SU-DHL-6 (cell line): ENCODE measurements around the gene SAP130.
A peak's percentile ranks its signal among the peaks of the same experiment; 100 is the strongest.

ENCODE experiments used
- H2AFZ ChIP-seq: fragments of 200-600 bp; sonication (generic); 2 replicates; pipeline ENCODE4 v1.6.1; 2014; ENCODE audit warnings: low read depth, mild to moderate bottlenecking, moderate library complexity, mixed read lengths, antibody characterized with exemption, low read length; ENCODE audit not compliant: severe bottlenecking
- H3F3A ChIP-seq: fragments of 200-600 bp; shearing (Covaris generic); 2 replicates; pipeline ENCODE4 v1.6.0; 2016; ENCODE audit warnings: antibody characterized with exemption, mild to moderate bottlenecking; ENCODE audit not compliant: insufficient read depth
- H3K27ac ChIP-seq: fragments of 200-600 bp; sonication (generic); 2 replicates; pipeline ENCODE4 v1.5.1; 2016; ENCODE audit warnings: low read depth, mild to moderate bottlenecking, low read length, moderate library complexity, mixed read lengths
- H3K27me3 ChIP-seq: fragments of 200-600 bp; sonication (generic), shearing (Covaris generic); 2 replicates; pipeline ENCODE4 v1.6.0; 2014; ENCODE audit warnings: mild to moderate bottlenecking, low read length
- H3K36me3 ChIP-seq: fragments of 200-600 bp; sonication (generic); 2 replicates; pipeline ENCODE4 v1.6.1; 2014; ENCODE audit warnings: mild to moderate bottlenecking, low read length, mixed read lengths
- H3K4me2 ChIP-seq: fragments of 300-600, 200-600 bp; shearing (Covaris generic), sonication (generic); 2 replicates; pipeline ENCODE4 v1.6.0; 2014; ENCODE audit warnings: low read length, low read depth, mild to moderate bottlenecking; ENCODE audit not compliant: poor library complexity, severe bottlenecking
- H3K4me3 ChIP-seq: fragments of 200-600 bp; sonication (generic); 2 replicates; pipeline ENCODE4 v1.5.1; 2014; ENCODE audit warnings: antibody characterized with exemption, low read length, mild to moderate bottlenecking, mixed read lengths; ENCODE audit not compliant: insufficient read depth, poor library complexity, severe bottlenecking
- H3K79me2 ChIP-seq: fragments of 200-600 bp; sonication (generic); 2 replicates; pipeline ENCODE4 v1.6.1; 2014; ENCODE audit warnings: mild to moderate bottlenecking, low read length, moderate library complexity; ENCODE audit not compliant: insufficient read depth
- H3K9ac ChIP-seq: fragments of 200-600 bp; sonication (generic); 2 replicates; pipeline ENCODE4 v1.7.0; 2014; ENCODE audit warnings: mild to moderate bottlenecking, low read length
- H3K9me2 ChIP-seq: fragments of 200-600 bp; sonication (generic); replicated peaks from 2 replicates; pipeline ENCODE4 v1.6.1; 2014; ENCODE audit warnings: low read length; ENCODE audit not compliant: insufficient read depth
- H3K9me3 ChIP-seq: fragments of 200-600 bp; sonication (generic); 2 replicates; pipeline ENCODE4 v1.6.1; 2014; ENCODE audit warnings: low read length, mixed read lengths; ENCODE audit not compliant: insufficient read depth
- H4K20me1 ChIP-seq: fragments of 200-600 bp; sonication (generic); 2 replicates; pipeline ENCODE4 v1.6.1; 2014; ENCODE audit warnings: low read depth, mild to moderate bottlenecking, antibody characterized with exemption, low read length, moderate library complexity, mixed read lengths
- EZH2phosphoT487 ChIP-seq: fragments of 200-600 bp; sonication (generic), shearing (Covaris generic); conservative IDR thresholded peaks from 2 replicates; pipeline ENCODE4 v1.6.1; 2018; ENCODE audit warnings: mild to moderate bottlenecking, antibody characterized with exemption, low read length, moderate library complexity, mixed read lengths
- TF ChIP-seq, protein P1 (sequence below): fragments of 200-600 bp; sonication (generic); IDR thresholded peaks from one replicate; pipeline ENCODE4 v1.5.1; 2017; ENCODE audit warnings: antibody characterized with exemption, mild to moderate bottlenecking, low read length, moderate library complexity; ENCODE audit not compliant: insufficient read depth, poor library complexity, severe bottlenecking

Gene SAP130

DNA sequence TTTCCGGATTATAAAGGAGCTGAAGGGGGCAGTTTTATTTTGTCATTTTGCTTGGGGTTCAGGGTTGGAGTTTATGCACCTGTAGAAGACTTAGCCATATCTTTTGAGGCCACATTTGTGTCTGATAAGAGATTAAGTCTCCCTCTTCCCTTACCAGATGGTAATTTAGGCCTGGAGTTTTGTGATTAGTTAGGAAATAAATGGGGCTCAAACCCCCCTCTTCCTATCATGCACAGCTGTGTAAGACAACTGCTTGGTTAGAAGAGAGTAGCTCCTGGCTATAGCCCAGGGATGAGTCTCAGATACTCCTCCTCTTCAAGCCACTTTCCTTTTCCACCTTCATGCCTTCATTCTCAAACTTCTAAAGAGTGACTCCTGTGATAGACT is 802 bp upstream of the SAP130 start:
- Histone ChIP-seq H3K27me3 (no peaks in the 10 kb centered on the region), H3K27ac (peak overlapping the region; percentile 32; the same call in 1 of the 2 replicates)

DNA sequence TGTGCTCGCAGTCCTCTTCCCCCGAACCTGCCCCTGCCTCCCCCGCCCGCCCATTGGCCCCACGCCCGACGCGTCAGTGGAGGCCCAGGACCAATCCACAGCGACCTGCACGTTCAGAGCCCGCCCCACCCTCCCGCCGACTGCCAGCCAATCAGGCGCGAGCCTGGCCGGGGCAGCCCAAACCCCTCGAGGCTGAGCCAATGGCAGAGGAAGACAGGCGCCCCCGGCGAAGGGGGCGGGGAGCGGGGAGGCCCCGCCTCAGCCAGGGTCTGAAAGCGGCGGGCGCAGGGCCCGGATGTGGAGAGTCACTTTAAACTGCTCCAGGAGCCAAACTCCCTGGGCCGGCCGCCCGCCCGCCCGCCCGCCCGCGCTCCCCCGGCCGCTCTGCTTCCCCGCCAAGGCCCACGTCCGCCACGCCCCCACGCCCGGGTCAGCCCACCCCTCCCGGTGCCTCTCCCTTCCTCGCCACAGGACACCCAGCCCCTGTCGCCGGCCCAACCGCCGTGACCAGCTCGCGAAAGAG is 520 bp downstream of the SAP130 start:
- H3K4me3 ChIP-seq, result peak overlapping the region; percentile 95
- H3K36me3 ChIP-seq, result peaks cover 6% of the 10 kb centered on the region; the same call in 1 of the 2 replicates
- H4K20me1 ChIP-seq, result peaks cover 9% of the 10 kb centered on the region; the same call in 1 of the 2 replicates
- peak overlapping the region; percentile 81 for H3K27ac ChIP-seq
- H2AFZ ChIP-seq, result peak overlapping the region; percentile 57
- peak overlapping the region; percentile 76 for H3K4me2 ChIP-seq
- no peaks in the 10 kb centered on the region; the same call in 1 of the 2 replicates for H3F3A ChIP-seq
- TF ChIP-seq, protein P1, sequence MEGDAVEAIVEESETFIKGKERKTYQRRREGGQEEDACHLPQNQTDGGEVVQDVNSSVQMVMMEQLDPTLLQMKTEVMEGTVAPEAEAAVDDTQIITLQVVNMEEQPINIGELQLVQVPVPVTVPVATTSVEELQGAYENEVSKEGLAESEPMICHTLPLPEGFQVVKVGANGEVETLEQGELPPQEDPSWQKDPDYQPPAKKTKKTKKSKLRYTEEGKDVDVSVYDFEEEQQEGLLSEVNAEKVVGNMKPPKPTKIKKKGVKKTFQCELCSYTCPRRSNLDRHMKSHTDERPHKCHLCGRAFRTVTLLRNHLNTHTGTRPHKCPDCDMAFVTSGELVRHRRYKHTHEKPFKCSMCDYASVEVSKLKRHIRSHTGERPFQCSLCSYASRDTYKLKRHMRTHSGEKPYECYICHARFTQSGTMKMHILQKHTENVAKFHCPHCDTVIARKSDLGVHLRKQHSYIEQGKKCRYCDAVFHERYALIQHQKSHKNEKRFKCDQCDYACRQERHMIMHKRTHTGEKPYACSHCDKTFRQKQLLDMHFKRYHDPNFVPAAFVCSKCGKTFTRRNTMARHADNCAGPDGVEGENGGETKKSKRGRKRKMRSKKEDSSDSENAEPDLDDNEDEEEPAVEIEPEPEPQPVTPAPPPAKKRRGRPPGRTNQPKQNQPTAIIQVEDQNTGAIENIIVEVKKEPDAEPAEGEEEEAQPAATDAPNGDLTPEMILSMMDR, result no peak
- TF ChIP-seq EZH2phosphoT487, result no peak
- H3K9ac ChIP-seq, result peak overlapping the region; percentile 96
- H3K9me2 ChIP-seq, result no peaks in the 10 kb centered on the region
- H3K27me3 ChIP-seq, result no peaks in the 10 kb centered on the region
- peaks cover 8% of the 10 kb centered on the region; the same call in 1 of the 2 replicates for H3K9me3 ChIP-seq
- peaks cover 44% of the 10 kb centered on the region for H3K79me2 ChIP-seq

More for the DNA sequence above, 802 bp upstream of the SAP130 start:
- no peaks in the 10 kb centered on the region; the same call in 1 of the 2 replicates for H3F3A ChIP-seq
- peak overlapping the region; percentile 91 for H3K4me3 ChIP-seq
- H3K36me3 ChIP-seq, result peaks cover 5% of the 10 kb centered on the region; the same call in 1 of the 2 replicates
- TF ChIP-seq, protein P1, result no peak
- TF ChIP-seq EZH2phosphoT487, result no peak
- no peaks in the 10 kb centered on the region for H3K9me2 ChIP-seq
- H3K79me2 ChIP-seq, result peaks cover 33% of the 10 kb centered on the region
- H3K9ac ChIP-seq, result peak overlapping the region; percentile 91
- H3K4me2 ChIP-seq, result peak overlapping the region; percentile 62
- peaks cover 16% of the 10 kb centered on the region; the same call in 1 of the 2 replicates for H3K9me3 ChIP-seq
- peak overlapping the region; percentile 84 for H2AFZ ChIP-seq
- H4K20me1 ChIP-seq, result peaks cover 9% of the 10 kb centered on the region; the same call in 1 of the 2 replicates

DNA sequence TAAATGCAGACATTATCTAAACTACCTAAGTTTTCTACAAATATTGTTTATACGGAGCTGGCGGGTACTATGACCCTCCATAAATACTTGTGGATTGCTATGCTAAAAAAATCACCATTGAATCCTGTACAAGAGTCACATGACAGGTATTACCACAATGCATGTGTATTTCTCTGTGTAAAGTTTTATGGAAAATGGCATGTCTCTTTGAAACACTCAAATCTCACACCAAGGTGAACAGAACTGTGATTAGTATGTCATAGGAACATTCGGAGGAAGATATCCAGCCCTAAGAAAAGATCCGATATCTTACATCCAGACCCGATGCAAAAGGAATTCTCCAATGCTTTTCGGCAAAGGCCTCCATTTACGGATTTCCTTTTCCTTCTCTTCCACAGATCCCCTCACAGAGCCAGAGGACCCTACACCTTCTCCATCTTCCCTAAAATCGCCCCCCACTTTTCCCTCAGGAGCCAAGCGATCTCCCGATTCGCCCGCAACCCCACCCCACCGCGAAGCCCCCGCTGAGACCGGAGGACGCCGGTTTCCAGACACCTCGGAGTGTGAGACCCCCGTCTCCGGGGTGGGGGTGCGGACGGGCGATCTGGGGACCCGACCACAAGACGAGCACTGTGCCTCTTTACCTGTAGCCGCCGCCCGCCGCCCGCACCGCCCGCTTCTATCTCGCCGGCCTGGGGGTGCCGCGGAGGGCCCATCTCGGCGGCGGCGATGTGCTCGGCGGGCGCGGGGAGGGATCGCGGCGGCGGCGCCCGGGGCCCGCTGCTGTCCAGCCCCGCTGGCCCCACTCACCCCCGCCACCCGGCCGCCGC is 1.2 kb downstream of the SAP130 start:
- H3K36me3 ChIP-seq, result peaks cover 12% of the 10 kb centered on the region; the same call in 1 of the 2 replicates
- peak overlapping the region; percentile 96 for H3K9ac ChIP-seq
- H2AFZ ChIP-seq, result no peak overlapping the region
- no peaks in the 10 kb centered on the region for H3K9me2 ChIP-seq
- peak overlapping the region; percentile 95 for H3K4me3 ChIP-seq
- peaks cover 51% of the 10 kb centered on the region for H3K79me2 ChIP-seq
- TF ChIP-seq, protein P1, result no peak
- no peak for TF ChIP-seq EZH2phosphoT487
- H4K20me1 ChIP-seq, result peaks cover 13% of the 10 kb centered on the region; the same call in 1 of the 2 replicates
- no peaks in the 10 kb centered on the region for H3K27me3 ChIP-seq
- peaks cover 1% of the 10 kb centered on the region; the same call in 1 of the 2 replicates for H3K9me3 ChIP-seq
- H3F3A ChIP-seq, result no peaks in the 10 kb centered on the region; the same call in 1 of the 2 replicates
- peak overlapping the region; percentile 76 for H3K4me2 ChIP-seq
- no peak overlapping the region for H3K27ac ChIP-seq
